ENCODE measurements around the gene BICC1.

Gene BICC1

DNA sequence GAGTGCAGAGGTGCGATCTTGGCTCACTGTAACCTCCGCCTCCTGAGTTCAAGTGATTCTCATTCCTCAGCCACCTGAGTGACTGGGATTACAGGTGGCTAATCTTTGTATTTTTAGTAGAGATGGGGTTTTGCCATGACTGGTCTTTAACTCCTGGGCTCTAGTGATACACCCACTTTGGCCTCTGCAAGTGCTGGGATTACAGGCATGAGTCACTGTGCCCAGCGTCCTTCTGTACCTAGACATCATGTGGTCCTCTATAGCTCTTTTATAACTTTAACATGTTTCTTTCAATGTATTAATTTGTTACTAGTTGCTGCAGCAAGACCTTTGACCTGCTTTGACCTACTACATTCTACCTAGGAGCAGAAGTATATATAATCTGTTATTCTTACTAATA is 38.7 kb upstream of the BICC1 start:
- Histone ChIP-seq H3K4me2 (ENCODE audit: insufficient read depth, low read length, poor library complexity, severe bottlenecking) (no peak overlapping the region), H3K79me1 (ENCODE audit: low read depth, low read length) (no peaks in the 10 kb centered on the region), H3K27ac (replicated peaks; ENCODE audit: low read length) (no peak overlapping the region), H3K4me3 (ENCODE audit: low read length in 2 of 2) (no peak overlapping the region), H3K27me3 (ENCODE audit: control insufficient read depth in 3 of 3, insufficient read depth in 3 of 3, low read depth in 1 of 3, low read length in 3 of 3) (no peaks in the 10 kb centered on the region), H4K8ac (ENCODE audit: low read depth, low read length) (no peak overlapping the region), H3K9me3 (replicated peaks in 1 of 2; ENCODE audit: control insufficient read depth in 2 of 2, insufficient read depth in 1 of 2, low read depth in 1 of 2, low read length in 2 of 2) (no peaks in the 10 kb centered on the region), H3K9ac (ENCODE audit: low read depth, low read length, poor library complexity) (no peak overlapping the region), H4K91ac (ENCODE audit: low read depth, low read length, poor library complexity) (no peak overlapping the region), H2BK5ac (ENCODE audit: low read length) (no peak overlapping the region), H2BK12ac (ENCODE audit: low read length) (no peak overlapping the region), H3K4me1 (ENCODE audit: control insufficient read depth in 2 of 2, insufficient read depth in 1 of 2, low read depth in 1 of 2, low read length in 2 of 2) (no peaks in the 10 kb centered on the region), H2BK120ac (ENCODE audit: low read depth, low read length) (no peak overlapping the region), H3K23ac (ENCODE audit: low read depth, low read length, poor library complexity) (no peak overlapping the region), H3K14ac (ENCODE audit: low read length) (no peak overlapping the region), H3K4ac (ENCODE audit: low read length) (no peak overlapping the region), H2AFZ (ENCODE audit: low read length) (no peak overlapping the region), H3K18ac (ENCODE audit: low read length) (no peak overlapping the region), H2BK15ac (ENCODE audit: low read length) (no peak overlapping the region), H3K36me3 (replicated peaks in 1 of 2; ENCODE audit: control insufficient read depth in 2 of 2, insufficient read depth in 2 of 2, low read length in 2 of 2) (no peaks in the 10 kb centered on the region), H2AK5ac (ENCODE audit: low read depth, low read length) (no peak overlapping the region)
- no CpG with 5 or more reads among the region's 3 CpGs for WGBS, 2 donors (ENCODE audit: extremely low coverage in 2 of 2, insufficient read length in 2 of 2, insufficient replicate concordance in 1 of 2)
- DNase-seq (ENCODE audit: low spot score): no peak

DNA sequence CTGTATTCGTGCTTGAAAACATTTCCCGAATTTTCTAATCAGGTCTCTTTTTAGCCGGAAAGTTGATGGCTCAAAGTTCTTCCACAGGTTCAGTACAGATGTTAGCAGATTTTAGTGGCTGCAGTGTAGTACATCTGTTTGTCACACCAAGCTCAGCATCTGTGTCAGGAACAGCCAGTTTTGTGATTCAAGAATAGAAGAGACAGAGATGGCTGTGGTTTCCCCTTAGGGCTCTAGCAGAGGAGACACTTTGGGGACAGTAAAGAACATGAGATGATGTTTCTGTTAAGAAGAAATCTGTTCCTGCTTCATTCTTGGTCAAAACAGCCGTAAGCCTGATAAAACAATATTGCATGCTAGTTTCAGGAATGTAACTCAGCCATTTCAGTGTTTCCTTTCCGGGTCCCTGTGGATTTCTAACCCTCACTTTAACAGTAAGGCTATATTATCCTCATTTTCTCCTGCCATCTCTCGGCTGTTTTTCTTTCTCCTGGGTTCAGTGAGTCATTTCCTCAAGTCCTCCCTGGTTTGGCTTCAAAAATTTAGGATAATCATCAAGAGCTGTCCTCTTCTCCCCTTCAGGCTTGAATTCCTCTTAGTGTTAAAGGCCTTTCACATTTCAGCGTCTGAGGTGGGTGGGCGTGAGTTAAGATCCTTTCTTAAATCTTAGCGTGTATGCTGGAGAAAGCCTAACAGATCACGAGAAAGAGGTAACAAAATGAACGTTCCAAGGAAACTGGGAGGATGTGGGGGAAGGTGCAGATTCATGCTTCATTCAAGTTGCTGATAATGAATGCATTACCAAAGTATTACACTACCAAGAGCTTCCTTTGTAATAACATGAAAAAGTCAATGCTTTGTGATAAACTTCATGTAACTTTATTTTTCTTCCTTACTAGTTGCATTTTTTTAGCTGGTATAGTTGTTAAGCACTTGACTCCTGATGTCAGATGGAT is 37.1 kb upstream of the BICC1 start:
- Histone ChIP-seq H3K36me3 (replicated peaks in 1 of 2; ENCODE audit: control insufficient read depth in 2 of 2, insufficient read depth in 2 of 2, low read length in 2 of 2) (no peaks in the 10 kb centered on the region), H2BK15ac (ENCODE audit: low read length) (no peak overlapping the region), H4K91ac (ENCODE audit: low read depth, low read length, poor library complexity) (no peak overlapping the region), H3K4me2 (ENCODE audit: insufficient read depth, low read length, poor library complexity, severe bottlenecking) (no peak overlapping the region), H3K14ac (ENCODE audit: low read length) (no peak overlapping the region), H2BK120ac (ENCODE audit: low read depth, low read length) (no peak overlapping the region), H2BK12ac (ENCODE audit: low read length) (no peak overlapping the region), H3K4me3 (ENCODE audit: low read length in 2 of 2) (no peak overlapping the region), H2BK5ac (ENCODE audit: low read length) (no peak overlapping the region), H3K4ac (ENCODE audit: low read length) (no peak overlapping the region), H3K23ac (ENCODE audit: low read depth, low read length, poor library complexity) (no peak overlapping the region), H3K9me3 (replicated peaks in 1 of 2; ENCODE audit: control insufficient read depth in 2 of 2, insufficient read depth in 1 of 2, low read depth in 1 of 2, low read length in 2 of 2) (no peaks in the 10 kb centered on the region), H3K79me1 (ENCODE audit: low read depth, low read length) (no peaks in the 10 kb centered on the region), H4K8ac (ENCODE audit: low read depth, low read length) (no peak overlapping the region), H3K4me1 (ENCODE audit: control insufficient read depth in 2 of 2, insufficient read depth in 1 of 2, low read depth in 1 of 2, low read length in 2 of 2) (no peaks in the 10 kb centered on the region), H3K27me3 (ENCODE audit: control insufficient read depth in 3 of 3, insufficient read depth in 3 of 3, low read depth in 1 of 3, low read length in 3 of 3) (no peaks in the 10 kb centered on the region), H3K9ac (ENCODE audit: low read depth, low read length, poor library complexity) (no peak overlapping the region), H3K27ac (replicated peaks; ENCODE audit: low read length) (no peak overlapping the region), H3K18ac (ENCODE audit: low read length) (no peak overlapping the region), H2AK5ac (ENCODE audit: low read depth, low read length) (no peak overlapping the region), H2AFZ (ENCODE audit: low read length) (peak overlapping the region; percentile 27)
- WGBS, 2 donors (ENCODE audit: extremely low coverage in 2 of 2, insufficient read length in 2 of 2, insufficient replicate concordance in 1 of 2): no CpG with 5 or more reads among the region's 11 CpGs
- DNase-seq (ENCODE audit: low spot score): no peak

DNA sequence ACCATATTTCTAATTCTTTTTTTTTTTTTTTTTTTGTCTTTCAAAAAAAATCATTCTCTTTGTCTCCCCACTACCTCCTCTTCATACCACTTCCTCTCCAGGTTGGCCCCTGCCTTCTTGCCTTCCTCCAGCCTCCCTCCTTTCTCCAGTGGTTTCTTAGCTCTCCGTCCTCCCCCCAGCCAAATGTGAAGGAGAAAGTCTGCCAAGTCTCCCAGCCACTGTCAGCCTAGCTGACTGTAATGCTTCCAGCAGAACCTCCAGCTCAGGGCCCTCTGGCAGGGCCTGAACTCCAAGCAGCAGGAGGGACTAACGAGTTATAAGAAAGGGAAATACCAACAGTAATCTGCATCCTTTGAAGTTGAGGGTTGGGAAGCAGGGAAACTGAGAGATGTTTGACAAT is 35.5 kb upstream of the BICC1 start:
- H4K91ac ChIP-seq (ENCODE audit: low read depth, low read length, poor library complexity): no peak overlapping the region
- no peak overlapping the region for H3K23ac ChIP-seq (ENCODE audit: low read depth, low read length, poor library complexity)
- no peak overlapping the region for H2BK5ac ChIP-seq (ENCODE audit: low read length)
- H3K18ac ChIP-seq (ENCODE audit: low read length): no peak overlapping the region
- no peak overlapping the region for H3K4me2 ChIP-seq (ENCODE audit: insufficient read depth, low read length, poor library complexity, severe bottlenecking)
- no peak overlapping the region for H3K9ac ChIP-seq (ENCODE audit: low read depth, low read length, poor library complexity)
- no peak overlapping the region for H2BK15ac ChIP-seq (ENCODE audit: low read length)
- H2AK5ac ChIP-seq (ENCODE audit: low read depth, low read length): no peak overlapping the region
- no peaks in the 10 kb centered on the region for H3K27me3 ChIP-seq (ENCODE audit: control insufficient read depth in 3 of 3, insufficient read depth in 3 of 3, low read depth in 1 of 3, low read length in 3 of 3)
- H4K8ac ChIP-seq (ENCODE audit: low read depth, low read length): no peak overlapping the region
- no peaks in the 10 kb centered on the region for H3K4me1 ChIP-seq (ENCODE audit: control insufficient read depth in 2 of 2, insufficient read depth in 1 of 2, low read depth in 1 of 2, low read length in 2 of 2)
- no peak overlapping the region for H3K27ac ChIP-seq (replicated peaks; ENCODE audit: low read length)
- DNase-seq (ENCODE audit: low spot score): no peak
- no peak overlapping the region for H3K4me3 ChIP-seq (ENCODE audit: low read length in 2 of 2)
- H3K14ac ChIP-seq (ENCODE audit: low read length): no peak overlapping the region
- WGBS, 2 donors (ENCODE audit: extremely low coverage in 2 of 2, insufficient read length in 2 of 2, insufficient replicate concordance in 1 of 2): no CpG with 5 or more reads among the region's 2 CpGs
- no peaks in the 10 kb centered on the region for H3K79me1 ChIP-seq (ENCODE audit: low read depth, low read length)
- H2BK12ac ChIP-seq (ENCODE audit: low read length): no peak overlapping the region
- H3K36me3 ChIP-seq (replicated peaks in 1 of 2; ENCODE audit: control insufficient read depth in 2 of 2, insufficient read depth in 2 of 2, low read length in 2 of 2): no peaks in the 10 kb centered on the region
- H3K9me3 ChIP-seq (replicated peaks in 1 of 2; ENCODE audit: control insufficient read depth in 2 of 2, insufficient read depth in 1 of 2, low read depth in 1 of 2, low read length in 2 of 2): no peaks in the 10 kb centered on the region
- H2BK120ac ChIP-seq (ENCODE audit: low read depth, low read length): no peak overlapping the region
- H2AFZ ChIP-seq (ENCODE audit: low read length): no peak overlapping the region
- H3K4ac ChIP-seq (ENCODE audit: low read length): no peak overlapping the region

DNA sequence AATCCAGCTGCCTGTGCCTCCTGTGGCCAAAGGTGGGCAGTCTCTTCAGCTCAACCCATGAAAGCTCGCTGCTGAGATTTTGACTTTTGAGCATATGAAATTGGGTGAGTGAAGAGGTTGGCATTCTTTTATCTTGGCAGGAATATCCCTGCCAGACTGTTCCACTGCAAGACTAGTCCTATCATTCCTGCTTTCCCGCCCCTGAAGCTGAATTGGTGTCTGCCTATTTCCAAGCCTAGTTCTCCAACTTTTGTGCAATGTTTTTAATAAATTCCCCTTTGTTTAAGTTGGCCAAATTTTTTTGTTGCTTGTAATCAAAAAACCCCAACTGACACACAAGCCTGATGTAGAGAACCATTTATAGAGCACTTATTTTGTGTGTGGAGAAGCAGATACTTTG is 34.8 kb upstream of the BICC1 start:
- no peak for DNase-seq (ENCODE audit: low spot score)
- WGBS, 2 donors (ENCODE audit: extremely low coverage in 2 of 2, insufficient read length in 2 of 2, insufficient replicate concordance in 1 of 2): no CpG with 5 or more reads among the region's 2 CpGs

More for the DNA sequence above, 34.8 kb upstream of the BICC1 start:
- Histone ChIP-seq H3K4ac (ENCODE audit: low read length) (no peak overlapping the region), H2BK12ac (ENCODE audit: low read length) (no peak overlapping the region), H3K79me1 (ENCODE audit: low read depth, low read length) (no peaks in the 10 kb centered on the region), H4K8ac (ENCODE audit: low read depth, low read length) (no peak overlapping the region), H3K27ac (replicated peaks; ENCODE audit: low read length) (no peak overlapping the region), H2BK15ac (ENCODE audit: low read length) (no peak overlapping the region), H3K4me1 (ENCODE audit: control insufficient read depth in 2 of 2, insufficient read depth in 1 of 2, low read depth in 1 of 2, low read length in 2 of 2) (no peaks in the 10 kb centered on the region), H2BK5ac (ENCODE audit: low read length) (no peak overlapping the region), H4K91ac (ENCODE audit: low read depth, low read length, poor library complexity) (no peak overlapping the region), H3K36me3 (replicated peaks in 1 of 2; ENCODE audit: control insufficient read depth in 2 of 2, insufficient read depth in 2 of 2, low read length in 2 of 2) (no peaks in the 10 kb centered on the region), H2AK5ac (ENCODE audit: low read depth, low read length) (no peak overlapping the region), H3K18ac (ENCODE audit: low read length) (no peak overlapping the region), H3K9me3 (replicated peaks in 1 of 2; ENCODE audit: control insufficient read depth in 2 of 2, insufficient read depth in 1 of 2, low read depth in 1 of 2, low read length in 2 of 2) (no peaks in the 10 kb centered on the region), H2BK120ac (ENCODE audit: low read depth, low read length) (no peak overlapping the region), H3K4me3 (ENCODE audit: low read length in 2 of 2) (no peak overlapping the region), H3K23ac (ENCODE audit: low read depth, low read length, poor library complexity) (no peak overlapping the region), H3K9ac (ENCODE audit: low read depth, low read length, poor library complexity) (no peak overlapping the region), H3K14ac (ENCODE audit: low read length) (no peak overlapping the region), H3K27me3 (ENCODE audit: control insufficient read depth in 3 of 3, insufficient read depth in 3 of 3, low read depth in 1 of 3, low read length in 3 of 3) (no peaks in the 10 kb centered on the region), H3K4me2 (ENCODE audit: insufficient read depth, low read length, poor library complexity, severe bottlenecking) (no peak overlapping the region), H2AFZ (ENCODE audit: low read length) (no peak overlapping the region)
